ENCODE data around the gene SMIM14. TPM values are rescaled to one million over a fixed set of nuclear protein-coding genes. Genes with fewer than 3 reads are reported as not detected.

The SMIM14 gene
- total and polyA plus RNA-seq, 9 of the 15 experiments (the other 6 are each of a cell fraction or from before 2014, with no cell fraction given), result 0.98 to 3.7 (median 2.2) TPM

DNA sequence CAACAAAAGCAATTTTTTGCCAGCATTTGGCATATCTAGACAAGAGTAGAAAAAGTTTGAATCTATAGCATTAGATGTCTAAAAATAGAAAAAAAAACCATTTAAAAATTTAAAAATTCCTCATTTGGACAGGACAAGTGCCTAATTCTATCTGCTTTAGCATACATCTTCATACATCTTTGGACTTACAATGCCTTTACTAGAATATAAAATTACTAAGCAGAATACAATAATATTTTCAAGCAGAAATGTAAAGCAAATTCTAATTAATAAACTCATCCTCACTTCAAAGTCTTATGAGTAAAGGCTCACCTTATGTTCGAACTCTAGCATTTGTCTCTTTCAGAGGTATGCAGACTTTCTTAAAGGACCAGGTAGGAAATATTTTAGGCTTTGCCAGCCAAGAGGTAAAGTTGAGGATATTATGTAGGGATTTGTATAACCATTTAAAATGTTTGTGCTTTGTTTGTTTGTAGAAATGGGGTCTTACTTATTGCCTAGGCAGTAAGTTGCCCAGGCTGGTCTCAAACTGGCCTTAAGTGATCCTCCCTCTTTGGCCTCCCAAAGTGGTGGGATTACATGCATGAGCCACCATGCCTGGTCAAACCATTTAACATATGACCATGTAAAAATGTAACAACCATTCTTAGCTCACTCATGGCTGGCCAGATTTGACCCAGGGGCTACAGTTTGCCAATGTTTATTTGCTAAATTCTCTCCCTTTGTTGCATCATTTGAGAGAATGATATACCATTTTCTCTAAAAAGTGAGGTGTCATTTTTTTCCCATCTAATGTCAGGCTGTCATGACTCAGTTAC is 140.5 kb downstream of the SMIM14 start (continued):
- TF ChIP-seq E2F3 (CRISPR knock-in tag; IDR thresholded peaks at IDR 0.05) (no peak), EWSR1 (IDR thresholded peaks at IDR 0.05; ENCODE audit: borderline replicate concordance, low read depth, partially characterized antibody) (no peak), CEBPB (tag; IDR thresholded peaks at IDR 0.05) (no peak), CEBPG (CRISPR knock-in tag; IDR thresholded peaks at IDR 0.05) (no peak), CEBPG (tag; conservative IDR thresholded peaks at IDR 0.05 in 1 of 2, IDR thresholded peaks at IDR 0.05 in 1 of 2) (peak; percentile 65 to 75), BHLHE40 (IDR thresholded peaks at IDR 0.05; ENCODE audit: low read length) (no peak), HEY1 (CRISPR knock-in tag; IDR thresholded peaks at IDR 0.05; ENCODE audit: borderline replicate concordance) (no peak), BACH1 (tag; IDR thresholded peaks at IDR 0.05) (peak; percentile 33; the same call in 1 of the 2 replicates), TRIM28 (IDR thresholded peaks at IDR 0.05) (no peak), NFE2 (IDR thresholded peaks at IDR 0.05; ENCODE audit: low read depth) (no peak)
- TF ChIP-seq, protein P1, sequence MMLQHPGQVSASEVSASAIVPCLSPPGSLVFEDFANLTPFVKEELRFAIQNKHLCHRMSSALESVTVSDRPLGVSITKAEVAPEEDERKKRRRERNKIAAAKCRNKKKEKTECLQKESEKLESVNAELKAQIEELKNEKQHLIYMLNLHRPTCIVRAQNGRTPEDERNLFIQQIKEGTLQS (IDR thresholded peaks at IDR 0.05), result peak; percentile 72
- TF ChIP-seq, protein P1 (CRISPR knock-in tag; conservative IDR thresholded peaks at IDR 0.05), result no peak

Small RNA genes lying within 50 kb of the gene (small RNA-seq; reads per million reads assigned to genes)
- gene RNU7-11P, result not detected

Other genes starting within 250 kb of the SMIM14 start
- not detected in 2 replicates for gene KLB, start 231.9 kb downstream of the SMIM14 start, total RNA-seq (2014; rRNA removed)
- gene KLB, start 231.9 kb downstream of the SMIM14 start, total RNA-seq (2014; rRNA removed; fragmentation: Illumina TruSeq; extraction: Trizol), result not detected in 2 replicates
- gene KLB, start 231.9 kb downstream of the SMIM14 start, total RNA-seq (2015; rRNA removed; fragmentation: Illumina TruSeq; extraction: Trizol), result not detected in 2 replicates
- gene KLB, start 231.9 kb downstream of the SMIM14 start, total RNA-seq (2021), result 0.04 TPM in 1 of 2 replicates, not detected in the other
- not detected in 2 replicates for gene KLB, start 231.9 kb downstream of the SMIM14 start, polyA plus RNA-seq (2011; rRNA removed)
- not detected in 2 replicates for gene KLB, start 231.9 kb downstream of the SMIM14 start, polyA plus RNA-seq (2014; fragmentation: Illumina TruSeq; extraction: Trizol)
- gene KLB, start 231.9 kb downstream of the SMIM14 start, polyA plus RNA-seq (2014; fragmentation: Nextera tagmentation; extraction: Ambion mirVana), result under 1 TPM; 0.04 to 0.13 TPM
- gene KLB, start 231.9 kb downstream of the SMIM14 start, polyA plus RNA-seq (2014; rRNA removed), result not detected in 2 replicates
- 2,727 and 5,178 TPM in 2 replicates for gene RPL9, start 179.9 kb downstream of the SMIM14 start, total RNA-seq (2014; rRNA removed)
- 3,033 and 3,406 TPM in 2 replicates for gene RPL9, start 179.9 kb downstream of the SMIM14 start, total RNA-seq (2014; rRNA removed; fragmentation: Illumina TruSeq; extraction: Trizol)
- gene RPL9, start 179.9 kb downstream of the SMIM14 start, total RNA-seq (2015; rRNA removed; fragmentation: Illumina TruSeq; extraction: Trizol), result 2,713 and 2,948 TPM in 2 replicates
- 1,925 and 2,195 TPM in 2 replicates for gene RPL9, start 179.9 kb downstream of the SMIM14 start, total RNA-seq (2021)
- 2,384 and 2,903 TPM in 2 replicates for gene RPL9, start 179.9 kb downstream of the SMIM14 start, polyA plus RNA-seq (2011; rRNA removed)
- 2,442 and 3,049 TPM in 2 replicates for gene RPL9, start 179.9 kb downstream of the SMIM14 start, polyA plus RNA-seq (2014; fragmentation: Illumina TruSeq; extraction: Trizol)
- 1,000 to 10,000 TPM; 3,844 to 3,942 TPM for gene RPL9, start 179.9 kb downstream of the SMIM14 start, polyA plus RNA-seq (2014; fragmentation: Nextera tagmentation; extraction: Ambion mirVana)
- gene RPL9, start 179.9 kb downstream of the SMIM14 start, polyA plus RNA-seq (2014; rRNA removed), result 3,722 and 4,659 TPM in 2 replicates
- 21.9 and 23.5 TPM in 2 replicates for gene LIAS, start 179.8 kb downstream of the SMIM14 start, total RNA-seq (2014; rRNA removed)
- 57.1 and 66.9 TPM in 2 replicates for gene LIAS, start 179.8 kb downstream of the SMIM14 start, total RNA-seq (2014; rRNA removed; fragmentation: Illumina TruSeq; extraction: Trizol)
- gene LIAS, start 179.8 kb downstream of the SMIM14 start, total RNA-seq (2015; rRNA removed; fragmentation: Illumina TruSeq; extraction: Trizol), result 39.7 and 42.1 TPM in 2 replicates
- 27.4 and 28.1 TPM in 2 replicates for gene LIAS, start 179.8 kb downstream of the SMIM14 start, total RNA-seq (2021)
- gene LIAS, start 179.8 kb downstream of the SMIM14 start, polyA plus RNA-seq (2011; rRNA removed), result 39.5 and 50.2 TPM in 2 replicates
- 45.0 and 49.7 TPM in 2 replicates for gene LIAS, start 179.8 kb downstream of the SMIM14 start, polyA plus RNA-seq (2014; fragmentation: Illumina TruSeq; extraction: Trizol)
- 10 to 100 TPM; 40.3 to 56.6 TPM for gene LIAS, start 179.8 kb downstream of the SMIM14 start, polyA plus RNA-seq (2014; fragmentation: Nextera tagmentation; extraction: Ambion mirVana)
- gene LIAS, start 179.8 kb downstream of the SMIM14 start, polyA plus RNA-seq (2014; rRNA removed), result 37.8 and 40.2 TPM in 2 replicates
- gene UGDH, start 111.4 kb downstream of the SMIM14 start, total RNA-seq (2014; rRNA removed), result 16.2 and 18.9 TPM in 2 replicates
- 16.0 and 21.1 TPM in 2 replicates for gene UGDH, start 111.4 kb downstream of the SMIM14 start, total RNA-seq (2014; rRNA removed; fragmentation: Illumina TruSeq; extraction: Trizol)
- 10.1 and 12.0 TPM in 2 replicates for gene UGDH, start 111.4 kb downstream of the SMIM14 start, total RNA-seq (2015; rRNA removed; fragmentation: Illumina TruSeq; extraction: Trizol)
- gene UGDH, start 111.4 kb downstream of the SMIM14 start, total RNA-seq (2021), result 21.7 and 22.7 TPM in 2 replicates
- gene UGDH, start 111.4 kb downstream of the SMIM14 start, polyA plus RNA-seq (2011; rRNA removed), result 15.1 and 19.1 TPM in 2 replicates
- 17.3 and 18.6 TPM in 2 replicates for gene UGDH, start 111.4 kb downstream of the SMIM14 start, polyA plus RNA-seq (2014; fragmentation: Illumina TruSeq; extraction: Trizol)
- gene UGDH, start 111.4 kb downstream of the SMIM14 start, polyA plus RNA-seq (2014; fragmentation: Nextera tagmentation; extraction: Ambion mirVana), result 1 to 10 TPM; 5.5 to 6.8 TPM
- 18.0 and 18.7 TPM in 2 replicates for gene UGDH, start 111.4 kb downstream of the SMIM14 start, polyA plus RNA-seq (2014; rRNA removed)
- gene UBE2K, start 59.3 kb upstream of the SMIM14 start, total RNA-seq (2014; rRNA removed), result 60.5 and 99.0 TPM in 2 replicates
- 32.1 and 39.6 TPM in 2 replicates for gene UBE2K, start 59.3 kb upstream of the SMIM14 start, total RNA-seq (2014; rRNA removed; fragmentation: Illumina TruSeq; extraction: Trizol)
- gene UBE2K, start 59.3 kb upstream of the SMIM14 start, total RNA-seq (2015; rRNA removed; fragmentation: Illumina TruSeq; extraction: Trizol), result 25.5 and 29.8 TPM in 2 replicates
- 103 and 121 TPM in 2 replicates for gene UBE2K, start 59.3 kb upstream of the SMIM14 start, total RNA-seq (2021)
- 133 and 190 TPM in 2 replicates for gene UBE2K, start 59.3 kb upstream of the SMIM14 start, polyA plus RNA-seq (2011; rRNA removed)
- 74.2 and 77.5 TPM in 2 replicates for gene UBE2K, start 59.3 kb upstream of the SMIM14 start, polyA plus RNA-seq (2014; fragmentation: Illumina TruSeq; extraction: Trizol)
- 10 to 100 TPM; 48.4 to 62.6 TPM for gene UBE2K, start 59.3 kb upstream of the SMIM14 start, polyA plus RNA-seq (2014; fragmentation: Nextera tagmentation; extraction: Ambion mirVana)
- 88.6 and 142 TPM in 2 replicates for gene UBE2K, start 59.3 kb upstream of the SMIM14 start, polyA plus RNA-seq (2014; rRNA removed)

Measured in K562 (cell line).